DMS 273 (cell line): ENCODE results near the gene KPNB1.

Source experiments
- DNase-seq: peaks from one replicate; lab custom pipeline; 2025; ENCODE audit not compliant: unreplicated experiment; lab: John Stamatoyannopoulos, UW

The KPNB1 gene

GRCh38 chr17:47711366-47712099 lies 61.8 kb downstream of the KPNB1 start:
- no peak for DNase-seq

- DNase-seq: no peak
Measured at GRCh38 chr17:47712330-47713023, 62.8 kb downstream of the KPNB1 start.

GRCh38 chr17:47713980-47714700 lies 64.4 kb downstream of the KPNB1 start:
- DNase-seq: peak; percentile 64

DNA sequence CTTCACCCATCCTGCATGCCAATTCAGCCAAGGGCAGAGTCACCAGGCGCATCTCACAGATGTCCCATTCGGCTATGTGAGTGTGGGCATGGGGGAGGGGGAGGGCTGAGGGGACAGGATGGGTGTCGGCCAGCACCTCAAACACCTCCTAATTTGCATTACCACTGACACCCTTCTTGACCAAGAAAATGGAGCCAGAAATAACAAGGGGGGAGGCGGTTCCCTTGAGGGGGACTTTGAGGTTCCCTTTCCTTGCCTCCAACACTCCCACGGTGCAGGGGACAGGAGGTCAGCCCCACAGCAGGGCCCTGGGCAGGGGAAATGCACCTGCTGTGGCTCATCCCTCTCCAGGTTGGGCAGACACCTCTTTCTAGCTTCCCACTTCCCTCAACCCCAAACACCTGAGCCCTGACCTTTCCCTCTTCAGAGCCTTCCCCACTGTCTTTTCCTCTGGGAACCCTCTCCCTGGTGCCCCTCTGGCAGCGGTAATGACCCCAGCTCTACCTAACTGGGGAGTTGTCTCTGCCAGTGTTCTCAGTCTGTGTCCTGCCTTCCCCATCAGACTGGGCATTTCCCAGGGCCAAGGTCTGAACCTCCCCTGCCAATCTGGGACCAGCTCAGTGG lies 65.2 kb downstream of the KPNB1 start:
- no peak for DNase-seq

DNA sequence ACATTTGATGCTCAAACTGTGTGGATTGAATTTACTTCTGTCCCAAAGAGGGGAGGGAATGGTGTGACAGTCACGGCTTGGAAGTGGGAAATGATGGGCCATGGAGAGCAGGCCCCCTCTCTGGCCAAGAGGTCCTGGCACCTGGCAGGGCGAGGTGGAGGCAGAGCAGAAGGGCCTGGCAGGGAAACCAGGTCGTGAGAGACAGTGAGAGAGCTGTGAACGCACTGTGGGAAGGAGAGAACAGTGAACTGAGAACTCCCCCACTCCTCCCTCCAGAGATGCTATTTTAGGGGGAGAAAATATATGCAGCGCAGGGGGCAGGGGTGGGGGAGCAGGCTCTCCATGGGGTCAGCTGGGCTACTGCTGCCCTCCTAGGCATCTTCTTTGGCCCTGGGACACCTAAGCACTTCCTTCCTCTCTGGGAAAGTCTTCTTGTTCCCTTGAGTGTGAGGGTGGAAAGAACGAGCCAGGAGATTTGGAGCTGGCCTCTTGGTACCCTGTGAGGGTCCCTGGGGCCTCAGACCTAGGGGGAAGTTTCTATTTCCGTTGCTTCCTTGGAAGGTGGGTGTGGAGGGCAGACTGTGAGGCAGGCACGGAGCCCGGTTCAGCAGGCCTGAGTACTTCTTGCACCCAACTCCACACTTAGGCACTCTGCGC lies 66.1 kb downstream of the KPNB1 start:
- DNase-seq: no peak

- DNase-seq: no peak
Measured at GRCh38 chr17:47716375-47716774, 66.7 kb downstream of the KPNB1 start.

GRCh38 chr17:47717261-47717697 lies 67.6 kb downstream of the KPNB1 start:
- DNase-seq: peak; percentile 37

DNA sequence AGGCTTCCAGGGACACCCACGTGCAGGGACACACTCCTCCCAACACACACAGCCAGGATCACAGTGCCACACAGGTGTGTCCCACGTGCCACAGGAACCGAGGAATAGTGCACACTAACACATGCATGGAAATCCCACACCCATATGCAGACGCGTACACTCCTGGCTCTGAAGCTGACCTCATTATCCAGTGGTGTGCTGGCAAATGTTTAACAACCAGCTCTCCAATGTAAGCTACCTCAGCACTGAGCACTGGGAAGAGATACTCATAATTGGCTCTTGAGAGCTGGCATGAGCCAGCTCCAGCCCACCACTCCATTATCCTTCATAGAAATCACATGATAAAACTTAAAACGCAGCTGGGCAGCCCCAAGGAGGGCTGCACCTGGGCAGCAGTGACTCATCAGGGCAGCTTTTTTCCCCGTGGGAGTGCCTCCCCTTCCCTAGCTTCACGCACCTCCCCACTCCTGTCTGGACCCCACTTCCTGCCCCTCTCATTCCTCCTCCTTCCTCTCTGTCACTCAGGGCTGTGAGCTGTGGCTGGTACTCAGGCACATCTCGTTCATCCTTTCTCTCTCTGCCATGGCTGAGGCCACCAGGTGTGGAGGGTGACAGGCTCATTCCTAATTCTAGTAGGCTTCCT lies 68.4 kb downstream of the KPNB1 start:
- peak; percentile 44 for DNase-seq

DNA sequence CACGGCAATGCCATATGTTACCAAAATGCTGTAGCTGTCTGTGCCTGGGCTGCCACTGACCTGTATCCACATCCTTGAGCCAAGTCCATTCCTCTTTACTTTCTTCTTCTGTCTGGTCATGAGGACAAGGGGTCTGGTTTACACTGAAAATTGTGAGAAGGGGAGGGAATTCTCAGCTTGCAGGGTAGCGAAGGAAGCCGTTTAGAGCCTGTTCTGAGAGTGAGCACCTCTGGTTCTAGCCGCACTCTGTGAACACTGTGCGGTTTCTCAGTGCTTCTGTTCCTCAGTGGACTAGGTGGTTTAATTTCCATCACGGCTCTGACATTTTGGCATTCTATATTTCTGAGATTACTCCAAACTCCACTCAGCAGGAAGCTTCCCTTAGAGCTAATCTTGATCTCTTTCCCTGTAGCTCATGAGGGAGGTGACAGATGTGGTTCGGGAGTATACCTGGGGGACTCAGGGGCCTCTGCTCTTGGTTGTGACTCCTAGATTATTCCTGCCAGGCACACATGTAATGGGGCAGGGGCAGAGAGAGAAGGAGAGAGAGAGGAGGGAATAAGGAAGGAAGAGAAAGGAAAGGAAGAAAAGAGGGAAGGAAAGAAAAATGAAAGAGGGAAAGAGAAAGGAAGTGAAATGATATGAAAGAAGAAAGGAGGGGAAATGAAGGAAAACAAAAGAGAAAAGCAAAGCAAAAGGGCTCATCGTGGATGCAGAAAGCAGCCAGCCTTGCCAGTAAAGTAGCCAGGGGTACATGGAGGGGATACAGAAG lies 69.1 kb downstream of the KPNB1 start:
- no peak for DNase-seq

GRCh38 chr17:47719411-47720152 lies 69.9 kb downstream of the KPNB1 start:
- no peak for DNase-seq

- DNase-seq: no peak
Measured at GRCh38 chr17:47720196-47720595, 70.5 kb downstream of the KPNB1 start.

- peak; percentile 31 for DNase-seq
Measured at GRCh38 chr17:47720754-47721533, 71.2 kb downstream of the KPNB1 start.

DNA sequence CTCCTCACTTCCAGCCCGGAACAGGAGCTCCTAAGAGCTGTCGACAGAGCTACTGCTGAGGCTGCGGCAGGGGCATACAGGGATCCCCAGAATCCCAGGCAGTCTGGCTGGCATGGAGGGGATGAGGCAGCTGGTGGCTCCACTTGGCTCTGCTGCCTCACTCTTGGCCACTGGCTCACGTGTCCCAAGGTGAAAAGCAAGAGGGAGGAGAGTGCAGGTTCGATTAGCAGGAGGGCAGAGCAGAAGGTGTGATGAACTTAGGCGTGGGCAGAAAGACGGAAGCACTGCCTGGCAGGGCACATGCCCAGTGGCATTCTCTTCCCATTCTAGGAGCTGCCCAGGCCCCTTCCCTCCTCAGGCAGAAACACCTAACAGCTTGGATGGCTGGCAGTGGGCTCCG lies 72.0 kb downstream of the KPNB1 start:
- DNase-seq: no peak

DNA sequence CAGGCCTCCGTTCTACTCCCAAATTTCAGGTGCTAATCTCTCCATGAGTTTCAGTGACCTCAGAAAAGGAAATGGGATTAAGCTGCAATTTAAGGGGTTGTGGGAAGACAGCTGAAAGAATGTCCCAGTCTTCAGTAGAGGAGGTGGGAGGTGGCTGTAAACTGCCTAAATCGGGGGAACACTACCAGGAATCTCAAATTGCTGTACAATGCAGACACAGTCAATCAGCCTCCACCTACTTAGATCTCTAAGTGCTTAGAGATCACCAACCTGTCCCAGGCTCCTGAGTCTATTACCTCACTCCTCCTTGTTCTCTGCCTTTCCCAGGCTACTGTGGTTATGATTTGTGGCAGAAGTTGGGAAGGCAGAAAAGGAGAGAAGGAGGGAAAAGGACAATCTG lies 75.0 kb downstream of the KPNB1 start:
- no peak for DNase-seq

DNA sequence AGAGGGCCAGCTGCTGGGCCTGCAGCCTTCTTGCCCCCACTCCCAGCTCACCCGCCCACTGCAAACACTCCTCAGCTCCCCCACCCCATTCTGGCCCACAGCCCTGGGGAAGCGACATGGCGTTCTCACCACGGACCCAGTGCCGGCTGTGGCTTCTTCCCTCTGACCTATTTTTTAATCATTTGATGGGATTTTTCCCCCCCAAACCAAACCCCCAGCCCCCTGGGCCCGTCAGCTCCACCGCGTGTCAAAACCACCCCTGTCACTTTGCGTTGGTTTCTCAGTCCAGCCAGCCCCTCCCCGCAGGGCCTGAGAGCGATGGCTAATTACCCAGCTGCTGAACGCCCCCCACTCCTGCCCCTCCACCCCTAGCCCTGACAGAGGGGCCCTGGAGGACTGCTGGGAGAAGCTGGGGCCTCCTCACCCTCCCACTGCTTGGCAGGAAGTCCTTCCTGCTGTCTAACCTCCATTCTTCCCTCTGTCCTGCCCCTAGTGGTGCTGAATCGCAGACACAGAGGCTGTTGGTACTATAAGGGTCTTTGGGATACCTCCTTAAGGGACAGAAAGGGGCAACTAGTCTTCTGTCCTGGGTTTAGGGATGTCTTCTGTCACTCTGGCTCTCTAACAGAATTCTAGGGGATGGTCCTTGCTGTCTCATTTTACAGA lies 75.9 kb downstream of the KPNB1 start:
- no peak for DNase-seq

DNA sequence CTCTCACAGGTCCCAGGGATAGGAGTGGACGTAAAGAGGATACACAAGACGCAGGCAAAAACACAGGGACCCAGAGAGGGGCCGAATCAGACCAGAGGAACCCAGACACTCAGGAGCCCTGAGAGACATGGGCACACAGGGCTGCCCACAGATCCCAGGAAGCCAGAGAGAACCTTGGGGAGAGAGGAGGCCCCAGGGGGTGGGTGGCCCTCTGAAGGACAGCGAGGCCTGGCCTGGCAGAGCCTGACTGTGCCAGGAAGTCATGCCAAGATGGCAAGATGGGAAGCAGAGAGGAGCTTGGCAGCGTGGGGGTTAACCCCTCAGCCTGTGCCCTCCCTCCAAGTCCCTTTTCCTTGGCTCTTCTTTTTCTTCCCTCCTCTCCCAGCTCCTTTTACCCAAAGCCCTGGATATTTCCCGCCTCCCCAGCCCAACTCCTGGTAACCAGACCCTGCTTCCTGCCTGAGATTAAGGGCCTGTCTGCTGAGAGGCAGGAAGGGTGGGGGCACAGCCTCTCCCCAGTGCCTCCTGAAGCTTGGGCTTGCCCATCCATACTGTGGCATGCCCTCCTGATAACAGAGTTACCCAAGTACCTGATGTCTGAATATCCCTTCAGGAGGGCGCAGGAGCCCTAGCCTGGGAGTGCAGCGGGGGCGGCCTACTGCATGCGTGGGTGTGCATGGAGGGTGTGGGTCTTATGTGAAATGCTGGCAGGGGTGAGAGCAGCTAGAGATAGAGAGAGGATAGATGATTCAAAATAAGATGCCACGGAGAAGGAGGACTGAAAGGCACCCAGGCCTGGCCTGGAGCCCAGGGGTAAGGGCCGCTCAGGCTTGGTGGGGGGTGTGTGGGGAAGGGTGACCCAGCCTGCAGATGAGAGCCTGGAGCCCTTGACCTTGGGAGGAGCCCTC lies 77.3 kb downstream of the KPNB1 start:
- no peak for DNase-seq

GRCh38 chr17:47727704-47728036 lies 78.0 kb downstream of the KPNB1 start:
- no peak for DNase-seq
